Kidney (tissue), 14 donors: ENCODE results near the gene ATP5F1A. TPM values are rescaled to one million over a fixed set of nuclear protein-coding genes. Genes with fewer than 3 reads are reported as not detected.
"Not testable (repeated sequence)": the region's sequence is repeated elsewhere in the genome, so short reads cannot be mapped to it uniquely, and the experiment has no call there.

Experiments
- DNase-seq, 5 donors: peaks; one replicate each; pipeline ENCODE4 v3.0.0-alpha.2; 2013 to 2020
- FAIRE-seq: peaks from 2 replicates; lab custom pipeline; 2012; peaks lifted over from hg19 to GRCh38; lab: Jason Lieb, UNC
- H3K27ac ChIP-seq, 2 donors: one replicate each; pipeline ENCODE4 v1.7.0; 2013; ENCODE audit warnings: low read depth in 2 of 2, low read length in 2 of 2, inconsistent platforms in 1 of 2
- H3K27me3 ChIP-seq: one replicate; pipeline ENCODE4 v1.7.1; 2013; ENCODE audit warnings: low read length, inconsistent platforms; ENCODE audit not compliant: control insufficient read depth, insufficient read depth
- H3K36me3 ChIP-seq, 3 donors: one replicate each; pipeline versions ENCODE4 v1.7.0 to v1.7.1; 2013; ENCODE audit warnings: low read length in 3 of 3, control low read depth in 1 of 3, inconsistent platforms in 1 of 3; ENCODE audit not compliant: insufficient read depth in 3 of 3, control insufficient read depth in 2 of 3
- H3K4me1 ChIP-seq, 3 donors: one replicate each; pipeline versions ENCODE4 v1.7.0 to v1.7.1; 2013; ENCODE audit warnings: low read length in 3 of 3, inconsistent platforms in 1 of 3, low read depth in 1 of 3; ENCODE audit not compliant: control insufficient read depth in 2 of 3, insufficient read depth in 2 of 3
- H3K4me3 ChIP-seq, 3 donors: one replicate each; pipeline versions ENCODE4 v1.7.0 to v1.8.1; 2013; ENCODE audit warnings: low read length in 3 of 3, control low read depth in 1 of 3, inconsistent platforms in 1 of 3
- H3K9ac ChIP-seq, 3 donors: one replicate each; pipeline versions ENCODE4 v1.7.0 to v1.7.1; 2013; ENCODE audit warnings: low read length in 3 of 3, control low read depth in 1 of 3, inconsistent platforms in 1 of 3
- H3K9me3 ChIP-seq, 3 donors: one replicate each; pipeline versions ENCODE4 v1.7.0 to v1.7.1; 2013; ENCODE audit warnings: low read length in 3 of 3, control low read depth in 1 of 3, inconsistent platforms in 1 of 3; ENCODE audit not compliant: control insufficient read depth in 2 of 3, insufficient read depth in 1 of 3
- intact Hi-C: fragments of 100-400 bp; cut with DNase I; formaldehyde crosslinking; loops from one replicate; pipeline ENCODE4 v1.11.1; 2022
- polyA plus RNA-seq: library from polyadenylated mRNA; stranded (reverse); fragments of 350-450 nt; fragmentation: Illumina TruSeq; extraction: RNeasy Lipid Tissue Mini Kit (QIAGEN cat#74804); gene quantifications from one replicate; pipeline ENCODE4 v1.2.3, GENCODE V29; 2014; ENCODE audit warnings: low read depth, low replicate concordance; ENCODE audit not compliant: insufficient read depth
- total RNA-seq: library from RNA; stranded (reverse); fragmentation: NEBNext Ultra II Directional; extraction: Animal tissue kit (Norgen Biotek cat#: 25700); gene quantifications from one replicate; pipeline ENCODE4 v1.2.1, GENCODE V29; 2021
- TF ChIP-seq, protein P1 (sequence below): IDR thresholded peaks from 3 replicates; pipeline ENCODE4 v1.5.1; 2012; ENCODE audit warnings: mild to moderate bottlenecking, moderate library complexity, borderline replicate concordance; ENCODE audit not compliant: insufficient read depth; ENCODE audit errors: extremely low read depth
- donor health status: control.
- donor health status: control.
- donor health status: control.
- donor health status: control.
- donor health status: control.
- donor health status: DM: yes; HTN: yes; CAD: no.
- donor health status: Normal renal cell carcinoma (clear cell type).

Gene ATP5F1A
- total and polyA plus RNA-seq, 2 donors from 2014 or later: 417 to 1,054 TPM

- TF ChIP-seq, protein P1, sequence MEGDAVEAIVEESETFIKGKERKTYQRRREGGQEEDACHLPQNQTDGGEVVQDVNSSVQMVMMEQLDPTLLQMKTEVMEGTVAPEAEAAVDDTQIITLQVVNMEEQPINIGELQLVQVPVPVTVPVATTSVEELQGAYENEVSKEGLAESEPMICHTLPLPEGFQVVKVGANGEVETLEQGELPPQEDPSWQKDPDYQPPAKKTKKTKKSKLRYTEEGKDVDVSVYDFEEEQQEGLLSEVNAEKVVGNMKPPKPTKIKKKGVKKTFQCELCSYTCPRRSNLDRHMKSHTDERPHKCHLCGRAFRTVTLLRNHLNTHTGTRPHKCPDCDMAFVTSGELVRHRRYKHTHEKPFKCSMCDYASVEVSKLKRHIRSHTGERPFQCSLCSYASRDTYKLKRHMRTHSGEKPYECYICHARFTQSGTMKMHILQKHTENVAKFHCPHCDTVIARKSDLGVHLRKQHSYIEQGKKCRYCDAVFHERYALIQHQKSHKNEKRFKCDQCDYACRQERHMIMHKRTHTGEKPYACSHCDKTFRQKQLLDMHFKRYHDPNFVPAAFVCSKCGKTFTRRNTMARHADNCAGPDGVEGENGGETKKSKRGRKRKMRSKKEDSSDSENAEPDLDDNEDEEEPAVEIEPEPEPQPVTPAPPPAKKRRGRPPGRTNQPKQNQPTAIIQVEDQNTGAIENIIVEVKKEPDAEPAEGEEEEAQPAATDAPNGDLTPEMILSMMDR: no peak
Observed at GRCh38 chr18:46134920-46135675, 37.0 kb upstream of the ATP5F1A start.

DNA sequence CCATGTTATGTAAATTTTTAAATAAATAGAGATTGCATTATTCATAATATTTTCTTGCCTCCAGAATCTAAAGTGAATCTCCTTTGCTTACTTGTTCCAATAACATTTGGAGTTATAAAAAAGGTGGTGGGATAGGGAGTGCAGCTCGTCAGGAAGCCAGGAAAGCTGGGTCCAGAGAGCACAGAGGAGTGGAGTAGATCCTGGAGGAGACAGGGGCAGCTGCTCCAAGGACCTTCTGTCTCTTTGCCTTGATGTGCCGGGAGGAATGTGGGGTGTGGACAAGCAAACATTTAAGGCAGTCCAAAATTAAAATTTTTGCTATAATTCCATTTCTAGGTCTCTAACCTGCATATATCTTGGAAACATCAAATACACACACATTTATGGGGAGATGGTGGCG lies 35.4 kb upstream of the ATP5F1A start:
- DNase-seq: no peak
- Histone ChIP-seq H3K27me3 (no peaks in the 10 kb centered on the region), H3K4me3 (no peak overlapping the region), H3K9me3 (no peaks in the 10 kb centered on the region), H3K27ac (no peak overlapping the region), H3K36me3 (peaks cover 0 to 2% (median 0%) of the 10 kb centered on the region in 3 donors), H3K4me1 (no peaks in the 10 kb centered on the region), H3K9ac (no peak overlapping the region)
- TF ChIP-seq, protein P1: no peak
- FAIRE-seq: no peak
- intact Hi-C loops: no loop called here

More at GRCh38 chr18:46134920-46135675, 37.0 kb upstream of the ATP5F1A start:
- no peaks in the 10 kb centered on the region for H3K9me3 ChIP-seq
- no peaks in the 10 kb centered on the region for H3K4me1 ChIP-seq
- H3K27ac ChIP-seq: no peak overlapping the region
- no peak overlapping the region for H3K9ac ChIP-seq
- FAIRE-seq (no peak), DNase-seq (peak in 1 of 5 donors; percentile 9)
- H3K4me3 ChIP-seq: no peak overlapping the region
- no peaks in the 10 kb centered on the region for H3K36me3 ChIP-seq
- intact Hi-C loops: no loop called here
- no peaks in the 10 kb centered on the region for H3K27me3 ChIP-seq

DNA sequence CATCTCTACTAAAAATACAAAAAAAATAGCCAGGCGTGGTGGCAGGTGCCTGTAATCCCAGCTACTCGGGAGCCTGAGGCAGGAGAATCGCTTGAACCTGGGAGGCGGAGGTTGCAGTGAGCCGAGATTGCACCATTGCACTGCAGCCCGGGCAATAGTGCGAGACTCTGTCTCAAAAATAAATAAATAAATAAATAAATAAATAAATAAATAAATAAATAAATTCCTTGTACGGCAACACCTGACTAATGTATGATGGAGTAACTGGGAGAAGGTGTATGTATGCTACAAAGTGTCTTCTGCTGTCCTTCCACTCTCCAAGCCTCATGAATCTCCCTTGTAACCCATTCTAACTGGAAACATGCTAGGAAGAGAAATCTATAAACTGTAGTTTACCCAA lies 32.5 kb upstream of the ATP5F1A start:
- H3K36me3 ChIP-seq, FAIRE-seq, DNase-seq, H3K4me3 ChIP-seq, H3K9ac ChIP-seq, intact Hi-C loops, H3K9me3 ChIP-seq, H3K4me1 ChIP-seq, H3K27ac ChIP-seq, H3K27me3 ChIP-seq: not testable (repeated sequence)

DNA sequence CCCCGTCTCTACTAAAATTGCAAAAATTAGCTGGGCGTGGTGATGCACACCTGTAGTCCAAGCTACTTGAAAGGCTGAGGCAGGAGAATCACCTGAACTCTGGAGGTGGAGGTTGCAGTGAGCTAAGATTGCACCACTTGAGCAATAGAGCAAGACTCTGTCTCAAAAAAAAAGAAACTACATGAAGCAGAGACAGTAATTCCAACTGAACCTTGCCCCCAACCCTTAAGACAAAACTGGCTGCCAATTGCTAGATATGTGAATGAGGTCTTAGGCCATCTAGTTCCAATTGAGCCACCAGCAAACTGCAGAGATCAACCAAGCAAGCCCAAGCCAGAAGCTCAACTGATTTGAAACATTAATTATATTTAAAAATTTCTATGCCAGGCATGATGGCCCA lies 32.0 kb upstream of the ATP5F1A start:
- Histone ChIP-seq H3K4me1 (no peaks in the 10 kb centered on the region), H3K36me3 (peaks cover 0 to 2% (median 0%) of the 10 kb centered on the region in 3 donors), H3K4me3 (no peak overlapping the region), H3K9ac (no peak overlapping the region), H3K9me3 (no peaks in the 10 kb centered on the region), H3K27ac (no peak overlapping the region), H3K27me3 (no peaks in the 10 kb centered on the region)
- intact Hi-C loops: no loop called here
- TF ChIP-seq, protein P1: no peak
- FAIRE-seq: no peak
- DNase-seq: peak in 1 of 5 donors; percentile 18

- FAIRE-seq, DNase-seq, H3K27ac ChIP-seq, intact Hi-C loops, H3K36me3 ChIP-seq, H3K9me3 ChIP-seq, H3K4me1 ChIP-seq, H3K9ac ChIP-seq, H3K4me3 ChIP-seq, H3K27me3 ChIP-seq: not testable (repeated sequence)
Observed at GRCh38 chr18:46126625-46127024, 28.5 kb upstream of the ATP5F1A start.
